ENCODE data around the gene BCL2L15.

DNA sequence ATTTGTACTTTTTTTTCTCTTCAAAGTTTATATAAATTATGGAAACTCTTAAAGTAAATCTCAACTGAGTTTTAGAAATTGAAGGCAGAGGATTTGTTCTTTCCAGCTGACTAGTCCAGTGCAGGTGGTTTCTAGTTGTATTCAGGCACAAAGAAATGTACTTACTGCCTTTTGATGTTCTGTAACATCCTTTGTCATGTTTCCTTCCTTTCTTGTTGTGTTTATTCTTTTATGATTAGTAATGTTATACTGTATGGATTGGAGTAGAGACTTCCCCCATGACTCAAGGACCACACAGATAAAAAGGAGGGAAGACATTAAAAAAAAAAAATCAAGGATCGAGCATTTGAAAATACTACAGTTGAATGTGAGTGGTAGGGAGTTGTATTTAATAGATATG is 49.8 kb upstream of the BCL2L15 start:
- no peak for TF ChIP-seq POLR2A (IDR thresholded peaks at IDR 0.05; ENCODE audit: low read depth, low read length)
- no peak for TF ChIP-seq POLR2AphosphoS5 (IDR thresholded peaks at IDR 0.05; ENCODE audit: low read depth, low read length)
- no peak for TF ChIP-seq TAF1 (IDR thresholded peaks at IDR 0.05; ENCODE audit: borderline replicate concordance, low read depth, low read length)
